ENCODE results near the gene CSNK1A1. TPM values are rescaled to one million over a fixed set of nuclear protein-coding genes. Genes with fewer than 3 reads are reported as not detected.

The CSNK1A1 gene
- polyA plus RNA-seq, 2 of the 4 experiments (the other 2 are of a cell fraction): 123 to 218 TPM

Other genes starting within 250 kb of the CSNK1A1 start
- 17.0 and 26.4 TPM in 2 replicates for gene GRPEL2, start 205.9 kb downstream of the CSNK1A1 start, polyA plus RNA-seq (2011; rRNA removed)
- gene GRPEL2, start 205.9 kb downstream of the CSNK1A1 start, polyA plus RNA-seq (2017; fragmentation: RNase III; extraction: RNeasy Plus Mini Kit Qiagen cat#74134 plus additional on column Dnase treatment): 9.1 to 10.4 TPM (median 9.7 TPM) in 3 replicates
- 6.7 and 7.0 TPM in 2 replicates for gene PCYOX1L, start 193.4 kb downstream of the CSNK1A1 start, polyA plus RNA-seq (2011; rRNA removed)
- 1.8 to 2.2 TPM (median 2.1 TPM) in 3 replicates for gene PCYOX1L, start 193.4 kb downstream of the CSNK1A1 start, polyA plus RNA-seq (2017; fragmentation: RNase III; extraction: RNeasy Plus Mini Kit Qiagen cat#74134 plus additional on column Dnase treatment)
- gene IL17B, start 172.1 kb downstream of the CSNK1A1 start, polyA plus RNA-seq (2011; rRNA removed): 0.23 and 0.30 TPM in 2 replicates
- not detected in 3 replicates for gene IL17B, start 172.1 kb downstream of the CSNK1A1 start, polyA plus RNA-seq (2017; fragmentation: RNase III; extraction: RNeasy Plus Mini Kit Qiagen cat#74134 plus additional on column Dnase treatment)
- gene ARHGEF37, start 30.1 kb upstream of the CSNK1A1 start, polyA plus RNA-seq (2011; rRNA removed): 1.5 and 1.7 TPM in 2 replicates
- 0.98 to 1.2 TPM (median 1.2 TPM) in 3 replicates for gene ARHGEF37, start 30.1 kb upstream of the CSNK1A1 start, polyA plus RNA-seq (2017; fragmentation: RNase III; extraction: RNeasy Plus Mini Kit Qiagen cat#74134 plus additional on column Dnase treatment)
- gene PPARGC1B, start 178.9 kb upstream of the CSNK1A1 start, polyA plus RNA-seq (2011; rRNA removed): 1.0 and 1.1 TPM in 2 replicates
- 1.5 to 1.7 TPM (median 1.7 TPM) in 3 replicates for gene PPARGC1B, start 178.9 kb upstream of the CSNK1A1 start, polyA plus RNA-seq (2017; fragmentation: RNase III; extraction: RNeasy Plus Mini Kit Qiagen cat#74134 plus additional on column Dnase treatment)

All from A549 (cell line).